Endodermal cell (in vitro differentiated cells): ENCODE data around the gene ELL2. TPM values are rescaled to one million over a fixed set of nuclear protein-coding genes. Genes with fewer than 3 reads are reported as not detected.

Experiments
- DNase-seq: peaks from one replicate; pipeline ENCODE4 v3.0.0-alpha.2; 2017
- H3K27ac ChIP-seq: 2 replicates; pipeline ENCODE4 v1.5.1; 2013; ENCODE audit warnings: mild to moderate bottlenecking, low read depth, low read length, moderate library complexity
- H3K27me3 ChIP-seq: 2 replicates; pipeline ENCODE4 v1.6.1; 2013; ENCODE audit warnings: mild to moderate bottlenecking, low read length, moderate library complexity; ENCODE audit not compliant: insufficient read depth, control insufficient read depth, poor library complexity, severe bottlenecking
- H3K36me3 ChIP-seq: 2 replicates; pipeline ENCODE4 v1.7.0; 2013; ENCODE audit warnings: mild to moderate bottlenecking, low read length, moderate library complexity; ENCODE audit not compliant: control insufficient read depth, insufficient read depth
- H3K4me1 ChIP-seq: one replicate; pipeline ENCODE4 v1.7.0; 2013; ENCODE audit warnings: low read length; ENCODE audit not compliant: control insufficient read depth, insufficient read depth
- H3K4me3 ChIP-seq: 2 replicates; pipeline ENCODE4 v1.5.1; 2013; ENCODE audit warnings: mild to moderate bottlenecking, low read length, moderate library complexity
- H3K9ac ChIP-seq: 2 replicates; pipeline ENCODE4 v1.6.1; 2013; ENCODE audit warnings: mild to moderate bottlenecking, low read length, moderate library complexity; ENCODE audit not compliant: poor library complexity, severe bottlenecking; ENCODE audit errors: extremely low read depth
- H3K9me3 ChIP-seq: 2 replicates; pipeline ENCODE4 v1.6.1; 2013; ENCODE audit warnings: mild to moderate bottlenecking, low read length, moderate library complexity; ENCODE audit not compliant: control insufficient read depth
- H3K27ac Mint-ChIP-seq: 2 replicates; pipeline ENCODE4 v1.8.0; 2020; ENCODE audit warnings: mixed read lengths
- H3K27me3 Mint-ChIP-seq: 2 replicates; pipeline ENCODE4 v1.8.0; 2021; ENCODE audit warnings: mild to moderate bottlenecking, mixed read lengths; ENCODE audit not compliant: insufficient read depth
- H3K36me3 Mint-ChIP-seq: 2 replicates; pipeline ENCODE4 v1.8.0; 2020; ENCODE audit warnings: low read depth, mixed read lengths
- H3K4me1 Mint-ChIP-seq: 2 replicates; pipeline ENCODE4 v1.8.0; 2020; ENCODE audit warnings: mixed read lengths
- H3K4me3 Mint-ChIP-seq: 2 replicates; pipeline ENCODE4 v1.8.0; 2020; ENCODE audit warnings: mild to moderate bottlenecking, moderate library complexity, mixed read lengths
- H3K9me3 Mint-ChIP-seq: 2 replicates; pipeline ENCODE4 v1.8.0; 2020; ENCODE audit warnings: mild to moderate bottlenecking, mixed read lengths
- CTCF ChIP-seq: fragments of 200-600 bp; sonication (generic); conservative IDR thresholded peaks from 2 replicates; pipeline ENCODE4 v1.5.0; 2021; ENCODE audit warnings: antibody characterized with exemption, mild to moderate bottlenecking
- WGBS, 2 experiments: methylation state at CpG; one replicate each; pipeline versions ENCODE4 v1.1.5 to v1.1.7; 2013; ENCODE audit warnings: missing lambda C conversion rate in 2 of 2, mixed read lengths in 1 of 2; ENCODE audit not compliant: insufficient coverage in 1 of 2, insufficient read length in 1 of 2; 5-methylcytosine and 5-hydroxymethylcytosine counted together
- total RNA-seq, 2 donors: library from RNA; stranded (reverse); fragmentation: NEBNext Ultra II Directional in 1 of 2; extraction: Animal tissue kit (Norgen Biotek cat#: 25700) in 1 of 2; gene quantifications; 2 replicates in 1 of 2; 3 replicates in 1 of 2; pipeline ENCODE4 v1.2.1, GENCODE V29; 2021

Gene ELL2
- total RNA-seq, 2 donors from 2014 or later = 28.6 to 44.1 TPM

GRCh38 chr5:95904827-95905226, 56.8 kb downstream of the ELL2 start:
- no peak for TF ChIP-seq CTCF
- DNase-seq = no peak
- H3K36me3 ChIP-seq = peaks cover 73% of the 10 kb centered on the region
- H3K4me3 ChIP-seq = no peak overlapping the region
- no peak overlapping the region for H3K4me3 Mint-ChIP-seq
- H3K4me1 ChIP-seq = no peaks in the 10 kb centered on the region
- no peaks in the 10 kb centered on the region for H3K27me3 ChIP-seq
- H3K9ac ChIP-seq = no peak overlapping the region
- H3K36me3 Mint-ChIP-seq = peaks cover 21% of the 10 kb centered on the region
- no peaks in the 10 kb centered on the region for H3K9me3 Mint-ChIP-seq
- 91 to 93% methylated on average over 4 to 5 of the region's 5 CpGs for WGBS, 2 experiments
- H3K9me3 ChIP-seq = no peaks in the 10 kb centered on the region
- H3K27me3 Mint-ChIP-seq = no peaks in the 10 kb centered on the region
- peaks cover 18% of the 10 kb centered on the region for H3K4me1 Mint-ChIP-seq
- H3K27ac ChIP-seq = no peak overlapping the region
- H3K27ac Mint-ChIP-seq = no peak overlapping the region

GRCh38 chr5:95903838-95904237, 57.8 kb downstream of the ELL2 start:
- Mint-ChIP-seq H3K9me3 (no peaks in the 10 kb centered on the region), H3K27me3 (no peaks in the 10 kb centered on the region), H3K27ac (no peak overlapping the region), H3K36me3 (peaks cover 24% of the 10 kb centered on the region), H3K4me1 (peaks cover 10% of the 10 kb centered on the region), H3K4me3 (no peak overlapping the region)
- TF ChIP-seq CTCF = no peak
- Histone ChIP-seq H3K9me3 (no peaks in the 10 kb centered on the region), H3K27ac (no peak overlapping the region), H3K4me3 (no peak overlapping the region), H3K27me3 (no peaks in the 10 kb centered on the region), H3K4me1 (no peaks in the 10 kb centered on the region), H3K9ac (no peak overlapping the region), H3K36me3 (peaks cover 82% of the 10 kb centered on the region)
- no peak for DNase-seq
- 95 to 96% methylated on average over 4 of the region's 4 CpGs for WGBS, 2 experiments

- DNase-seq = no peak
- Mint-ChIP-seq H3K9me3 (no peaks in the 10 kb centered on the region), H3K4me3 (no peak overlapping the region), H3K36me3 (peaks cover 34% of the 10 kb centered on the region), H3K27me3 (no peaks in the 10 kb centered on the region), H3K27ac (peak overlapping the region; percentile 18), H3K4me1 (peaks cover 6% of the 10 kb centered on the region)
- no peak overlapping the region for H3K27ac ChIP-seq
- H3K36me3 ChIP-seq = peaks cover 87% of the 10 kb centered on the region
- WGBS, 2 experiments = 94 to 96% methylated on average over 7 to 11 of the region's 11 CpGs
- TF ChIP-seq CTCF = no peak
- no peak overlapping the region for H3K4me3 ChIP-seq
- H3K9ac ChIP-seq = no peak overlapping the region
- H3K4me1 ChIP-seq = no peaks in the 10 kb centered on the region
- no peaks in the 10 kb centered on the region for H3K9me3 ChIP-seq
- no peaks in the 10 kb centered on the region for H3K27me3 ChIP-seq
These were observed 59.7 kb downstream of the ELL2 start for GRCh38 chr5:95901676-95902627.
